ENCODE results near the gene ICAM4.

- TF ChIP-seq CTCF (IDR thresholded peaks at IDR 0.05) (no peak), EP300 (IDR thresholded peaks at IDR 0.05) (no peak)
Measured at GRCh38 chr19:10279737-10280442, 6.9 kb upstream of the ICAM4 start.
